Neural progenitor cell (in vitro differentiated cells): ENCODE results near the gene TPGS2. TPM values are rescaled to one million over a fixed set of nuclear protein-coding genes. Genes with fewer than 3 reads are reported as not detected.
"Not testable (repeated sequence)": the region's sequence is repeated elsewhere in the genome, so short reads cannot be mapped to it uniquely, and the experiment has no call there.

Experiments
- DNase-seq: peaks from one replicate; pipeline ENCODE4 v3.0.0-alpha.2; 2016; ENCODE audit warnings: low spot score
- H2AFZ ChIP-seq: fragments of 200-600 bp; sonication (generic); replicated peaks from 2 replicates; pipeline ENCODE4 v1.6.1; 2016; ENCODE audit warnings: antibody characterized with exemption
- H3F3A ChIP-seq: fragments of 200-600 bp; sonication (generic); 2 replicates; pipeline ENCODE4 v1.6.1; 2016; ENCODE audit warnings: antibody characterized with exemption, low read depth
- H3K27ac ChIP-seq: fragments of 200-600 bp; sonication (generic); 2 replicates; pipeline ENCODE4 v1.5.1; 2016; ENCODE audit warnings: mild to moderate bottlenecking
- H3K27me3 ChIP-seq: fragments of 200-600 bp; sonication (generic); 2 replicates; pipeline ENCODE4 v1.6.1; 2016; ENCODE audit warnings: mild to moderate bottlenecking, moderate library complexity
- H3K36me3 ChIP-seq: fragments of 200-600 bp; sonication (generic); 2 replicates; pipeline ENCODE4 v1.5.1; 2016
- H3K4me1 ChIP-seq: fragments of 200-600 bp; sonication (generic); 2 replicates; pipeline ENCODE4 v1.6.1; 2016; ENCODE audit warnings: mixed run types
- H3K4me2 ChIP-seq: fragments of 200-600 bp; sonication (generic); 2 replicates; pipeline ENCODE4 v1.6.1; 2016
- H3K4me3 ChIP-seq: fragments of 200-600 bp; sonication (generic); 2 replicates; pipeline ENCODE4 v1.5.1; 2016
- H3K79me2 ChIP-seq: fragments of 200-600 bp; sonication (generic); 2 replicates; pipeline ENCODE4 v1.6.1; 2016; ENCODE audit warnings: low read depth
- H3K9ac ChIP-seq: fragments of 200-600 bp; sonication (generic); 2 replicates; pipeline ENCODE4 v1.6.1; 2016
- H3K9me3 ChIP-seq: fragments of 200-600 bp; sonication (generic); 2 replicates; pipeline ENCODE4 v1.5.1; 2016; ENCODE audit warnings: low read depth
- H4K20me1 ChIP-seq: fragments of 200-600 bp; sonication (generic); 2 replicates; pipeline ENCODE4 v1.6.1; 2016; ENCODE audit warnings: low read depth
- H3K27ac Mint-ChIP-seq: 3 replicates; pipeline ENCODE4 v1.8.0; 2021; ENCODE audit warnings: mixed read lengths
- H3K27me3 Mint-ChIP-seq: 2 replicates; pipeline ENCODE4 v1.8.0; 2022; ENCODE audit warnings: low read depth, mild to moderate bottlenecking, inconsistent platforms, moderate library complexity, mixed read lengths; ENCODE audit not compliant: insufficient read depth
- H3K36me3 Mint-ChIP-seq: 3 replicates; pipeline ENCODE4 v1.8.0; 2021; ENCODE audit warnings: mixed read lengths
- H3K4me1 Mint-ChIP-seq: 3 replicates; pipeline ENCODE4 v1.8.0; 2021; ENCODE audit warnings: mixed read lengths
- H3K4me3 Mint-ChIP-seq: 3 replicates; pipeline ENCODE4 v1.8.0; 2021; ENCODE audit warnings: mild to moderate bottlenecking, moderate library complexity, mixed read lengths
- H3K9me3 Mint-ChIP-seq: 3 replicates; pipeline ENCODE4 v1.8.0; 2020; ENCODE audit warnings: mixed read lengths
- EZH2 ChIP-seq: fragments of 200-600 bp; sonication (generic); IDR thresholded peaks from 2 replicates; pipeline ENCODE4 v1.6.1; 2017; ENCODE audit warnings: antibody characterized with exemption, mild to moderate bottlenecking, moderate library complexity
- EZH2phosphoT487 ChIP-seq: fragments of 200-600 bp; sonication (generic); IDR thresholded peaks from 2 replicates; pipeline ENCODE4 v1.6.1; 2017; ENCODE audit warnings: antibody characterized with exemption
- total RNA-seq: library from RNA; depleted of rRNA; stranded (reverse); fragments of >200 nt; gene quantifications from 2 replicates; pipeline ENCODE4 v1.2.3, GENCODE V29; 2015; ENCODE audit warnings: low replicate concordance
- TF ChIP-seq, protein P1 (sequence below): fragments of 200-600 bp; sonication (generic); IDR thresholded peaks from 2 replicates; pipeline ENCODE4 v1.5.1; 2017; ENCODE audit warnings: antibody characterized with exemption, mild to moderate bottlenecking

The TPGS2 gene
- total RNA-seq, 1 donor from 2014 or later, result 301 TPM

DNA sequence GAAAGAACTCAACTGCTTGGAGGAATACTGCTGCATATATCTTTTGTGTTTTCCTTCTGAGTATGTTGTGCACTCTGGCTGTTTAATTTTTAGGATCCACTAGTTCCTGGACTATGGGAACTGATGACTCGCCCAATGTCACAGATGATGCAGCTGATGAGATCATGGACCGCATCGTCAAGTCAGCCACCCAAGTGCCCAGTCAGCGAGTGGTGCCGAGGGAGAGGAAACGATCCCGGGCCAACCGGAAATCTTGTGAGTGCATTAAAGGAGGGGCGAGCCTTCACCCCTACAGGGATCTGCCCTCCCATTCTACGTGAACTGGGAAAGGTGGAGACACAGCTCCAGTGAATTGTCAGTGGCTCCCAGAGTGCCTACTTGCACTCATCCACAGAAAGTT is 59.6 kb downstream of the TPGS2 start:
- no peaks in the 10 kb centered on the region for H3K79me2 ChIP-seq
- no peak overlapping the region for H3K9ac ChIP-seq
- H4K20me1 ChIP-seq, result no peaks in the 10 kb centered on the region
- no peak for TF ChIP-seq EZH2
- TF ChIP-seq, protein P1, sequence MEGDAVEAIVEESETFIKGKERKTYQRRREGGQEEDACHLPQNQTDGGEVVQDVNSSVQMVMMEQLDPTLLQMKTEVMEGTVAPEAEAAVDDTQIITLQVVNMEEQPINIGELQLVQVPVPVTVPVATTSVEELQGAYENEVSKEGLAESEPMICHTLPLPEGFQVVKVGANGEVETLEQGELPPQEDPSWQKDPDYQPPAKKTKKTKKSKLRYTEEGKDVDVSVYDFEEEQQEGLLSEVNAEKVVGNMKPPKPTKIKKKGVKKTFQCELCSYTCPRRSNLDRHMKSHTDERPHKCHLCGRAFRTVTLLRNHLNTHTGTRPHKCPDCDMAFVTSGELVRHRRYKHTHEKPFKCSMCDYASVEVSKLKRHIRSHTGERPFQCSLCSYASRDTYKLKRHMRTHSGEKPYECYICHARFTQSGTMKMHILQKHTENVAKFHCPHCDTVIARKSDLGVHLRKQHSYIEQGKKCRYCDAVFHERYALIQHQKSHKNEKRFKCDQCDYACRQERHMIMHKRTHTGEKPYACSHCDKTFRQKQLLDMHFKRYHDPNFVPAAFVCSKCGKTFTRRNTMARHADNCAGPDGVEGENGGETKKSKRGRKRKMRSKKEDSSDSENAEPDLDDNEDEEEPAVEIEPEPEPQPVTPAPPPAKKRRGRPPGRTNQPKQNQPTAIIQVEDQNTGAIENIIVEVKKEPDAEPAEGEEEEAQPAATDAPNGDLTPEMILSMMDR, result no peak
- no peak for TF ChIP-seq EZH2phosphoT487
- H3K9me3 Mint-ChIP-seq, result no peaks in the 10 kb centered on the region
- no peak overlapping the region for H3K27ac ChIP-seq
- no peak overlapping the region for H2AFZ ChIP-seq
- DNase-seq, result no peak
- no peaks in the 10 kb centered on the region for H3K27me3 Mint-ChIP-seq
- H3K9me3 ChIP-seq, result no peaks in the 10 kb centered on the region
- no peaks in the 10 kb centered on the region for H3K4me1 ChIP-seq
- H3K4me2 ChIP-seq, result no peak overlapping the region
- H3K27ac Mint-ChIP-seq, result no peak overlapping the region
- H3F3A ChIP-seq, result no peaks in the 10 kb centered on the region
- H3K36me3 Mint-ChIP-seq, result peaks cover 13% of the 10 kb centered on the region
- no peak overlapping the region for H3K4me3 Mint-ChIP-seq
- peaks cover 5% of the 10 kb centered on the region for H3K36me3 ChIP-seq
- H3K27me3 ChIP-seq, result no peaks in the 10 kb centered on the region
- H3K4me1 Mint-ChIP-seq, result peaks cover 5% of the 10 kb centered on the region
- H3K4me3 ChIP-seq, result no peak overlapping the region

DNA sequence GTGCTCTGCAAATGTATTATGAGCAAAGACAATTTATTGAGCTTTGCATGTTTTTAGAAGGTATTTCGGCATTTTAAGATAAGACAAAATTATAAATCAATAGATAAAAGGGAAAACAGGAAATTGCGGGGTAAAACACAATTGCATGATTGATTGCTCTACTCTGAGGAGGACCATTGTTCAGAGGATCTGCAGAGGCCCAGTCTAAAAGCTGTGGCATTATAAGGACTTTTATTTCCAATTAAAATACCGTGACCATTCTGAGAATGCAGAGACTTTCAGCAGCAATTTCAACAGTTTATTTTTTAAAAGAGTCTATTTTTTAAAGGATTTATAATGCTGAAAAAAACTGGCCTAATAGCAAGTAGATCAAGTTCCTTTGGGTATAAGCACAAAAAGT is 62.0 kb downstream of the TPGS2 start:
- Mint-ChIP-seq H3K36me3 (peaks cover 10% of the 10 kb centered on the region), H3K27ac (no peak overlapping the region), H3K4me3 (no peak overlapping the region), H3K4me1 (peaks cover 5% of the 10 kb centered on the region), H3K9me3 (no peaks in the 10 kb centered on the region), H3K27me3 (no peaks in the 10 kb centered on the region)
- H3K27ac ChIP-seq, result no peak overlapping the region
- no peaks in the 10 kb centered on the region for H3K79me2 ChIP-seq
- no peak overlapping the region for H3K4me3 ChIP-seq
- no peaks in the 10 kb centered on the region for H4K20me1 ChIP-seq
- peaks cover 13% of the 10 kb centered on the region for H3K36me3 ChIP-seq
- TF ChIP-seq EZH2, result no peak
- TF ChIP-seq, protein P1, result no peak
- TF ChIP-seq EZH2phosphoT487, result no peak
- H3K4me1 ChIP-seq, result no peaks in the 10 kb centered on the region
- no peak for DNase-seq
- no peak overlapping the region for H2AFZ ChIP-seq
- peaks cover 15% of the 10 kb centered on the region for H3F3A ChIP-seq
- no peak overlapping the region for H3K9ac ChIP-seq
- H3K9me3 ChIP-seq, result no peaks in the 10 kb centered on the region
- H3K27me3 ChIP-seq, result no peaks in the 10 kb centered on the region
- no peak overlapping the region for H3K4me2 ChIP-seq

DNA sequence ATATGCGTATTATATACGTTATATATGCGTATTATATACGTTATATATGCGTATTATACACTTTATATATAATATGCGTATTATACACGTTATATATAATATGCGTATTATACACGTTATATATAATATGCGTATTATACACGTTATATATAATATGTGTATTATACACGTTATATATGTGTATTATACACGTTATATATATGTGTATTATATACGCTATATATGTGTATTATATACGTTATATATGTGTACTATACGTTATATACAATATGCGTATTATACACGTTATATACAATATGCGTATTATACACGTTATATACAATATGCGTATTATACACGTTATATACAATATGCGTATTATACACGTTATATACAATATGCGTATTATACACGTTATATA is 65.8 kb downstream of the TPGS2 start:
- not testable (repeated sequence) for H3K9me3 Mint-ChIP-seq, H3K79me2 ChIP-seq, H3K9me3 ChIP-seq, H2AFZ ChIP-seq, H3K9ac ChIP-seq, H4K20me1 ChIP-seq, H3K4me2 ChIP-seq, H3K4me1 ChIP-seq, H3K27me3 Mint-ChIP-seq, H3K27ac ChIP-seq, H3K4me3 Mint-ChIP-seq, H3K27ac Mint-ChIP-seq, H3K4me1 Mint-ChIP-seq, H3K4me3 ChIP-seq, DNase-seq, H3K27me3 ChIP-seq
- H3K36me3 ChIP-seq, result peaks cover 13% of the 10 kb centered on the region
- peaks cover 15% of the 10 kb centered on the region for H3F3A ChIP-seq
- H3K36me3 Mint-ChIP-seq, result peaks cover 23% of the 10 kb centered on the region

DNA sequence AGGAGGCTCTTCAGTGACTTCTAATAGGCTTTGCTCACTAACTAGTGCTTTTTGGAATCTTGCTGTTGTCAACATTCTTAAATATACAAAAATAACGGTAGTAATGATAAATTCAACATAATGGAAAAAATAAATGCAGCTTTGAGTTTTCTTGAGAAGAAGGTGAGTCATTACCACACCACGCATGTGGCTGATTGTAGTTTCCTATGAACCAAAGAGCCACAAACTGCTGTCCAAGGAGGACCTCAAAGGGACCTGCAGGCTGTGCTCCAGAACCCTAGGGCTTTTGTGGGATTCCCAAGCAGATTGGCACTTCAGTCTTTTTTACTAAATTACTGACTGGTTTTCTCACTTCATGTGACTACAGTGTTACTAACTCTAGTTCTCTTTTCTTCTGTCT is 66.7 kb downstream of the TPGS2 start:
- no peak overlapping the region for H3K9ac ChIP-seq
- H3K4me2 ChIP-seq, result no peak overlapping the region
- H4K20me1 ChIP-seq, result no peaks in the 10 kb centered on the region
- no peaks in the 10 kb centered on the region for H3K4me1 ChIP-seq
- peaks cover 15% of the 10 kb centered on the region for H3F3A ChIP-seq
- H3K36me3 ChIP-seq, result peaks cover 13% of the 10 kb centered on the region
- H3K9me3 ChIP-seq, result no peaks in the 10 kb centered on the region
- H3K4me3 ChIP-seq, result no peak overlapping the region
- H3K27ac ChIP-seq, result no peak overlapping the region
- H3K9me3 Mint-ChIP-seq, result no peaks in the 10 kb centered on the region
- H2AFZ ChIP-seq, result no peak overlapping the region
- TF ChIP-seq, protein P1, result no peak
- no peak for TF ChIP-seq EZH2phosphoT487
- TF ChIP-seq EZH2, result no peak
- H3K79me2 ChIP-seq, result no peaks in the 10 kb centered on the region
- no peaks in the 10 kb centered on the region for H3K4me1 Mint-ChIP-seq
- no peaks in the 10 kb centered on the region for H3K27me3 Mint-ChIP-seq
- no peak for DNase-seq
- no peaks in the 10 kb centered on the region for H3K27me3 ChIP-seq
- no peak overlapping the region for H3K27ac Mint-ChIP-seq
- no peak overlapping the region for H3K4me3 Mint-ChIP-seq
- peaks cover 23% of the 10 kb centered on the region for H3K36me3 Mint-ChIP-seq
